Posterior cingulate gyrus (tissue), 11 donors: Measurements from ENCODE around the gene FGGY.
"Not testable (repeated sequence)": the region's sequence is repeated elsewhere in the genome, so short reads cannot be mapped to it uniquely, and the experiment has no call there.

Experiments used
- DNase-seq, 10 donors: peaks; one replicate each; pipeline versions ENCODE4 v3.0.0 to v3.0.0-alpha.2; 2020 to 2021; ENCODE audit warnings: mixed read lengths in 3 of 10
- intact Hi-C: fragments of 100-400 bp; cut with DNase I; formaldehyde crosslinking; loops from one replicate; pipeline ENCODE4 v1.15.1; 2023

FGGY gene

GRCh38 chr1:59523745-59524450, 227.0 kb downstream of the FGGY start:
- peak in 1 of 10 donors; percentile 60 for DNase-seq
- intact Hi-C loops: no loop called here

- intact Hi-C loops: no loop called here
- DNase-seq: no peak
Measured at GRCh38 chr1:59526240-59526639, 229.3 kb downstream of the FGGY start.

GRCh38 chr1:59528471-59528870, 231.6 kb downstream of the FGGY start:
- intact Hi-C loops: no loop called here
- DNase-seq: no peak

- DNase-seq: no peak
- intact Hi-C loops: no loop called here
Measured at GRCh38 chr1:59528900-59529299, 232.0 kb downstream of the FGGY start.

GRCh38 chr1:59530119-59530518, 233.2 kb downstream of the FGGY start:
- intact Hi-C loops: no loop called here
- DNase-seq: no peak

- DNase-seq: no peak
- intact Hi-C loops: no loop called here
Measured at GRCh38 chr1:59532102-59532501, 235.2 kb downstream of the FGGY start.

GRCh38 chr1:59538476-59538875, 241.6 kb downstream of the FGGY start:
- intact Hi-C loops: not testable (repeated sequence)

GRCh38 chr1:59539961-59540681, 243.2 kb downstream of the FGGY start:
- intact Hi-C loops: no loop called here
- DNase-seq: no peak

More at GRCh38 chr1:59538476-59538875, 241.6 kb downstream of the FGGY start:
- not testable (repeated sequence) for DNase-seq

GRCh38 chr1:59541161-59541560, 244.3 kb downstream of the FGGY start:
- no peak for DNase-seq
- intact Hi-C loops: no loop called here

GRCh38 chr1:59541891-59542290, 245.0 kb downstream of the FGGY start:
- intact Hi-C loops: no loop called here

GRCh38 chr1:59543211-59543668, 246.3 kb downstream of the FGGY start:
- DNase-seq: no peak
- intact Hi-C loops: no loop called here

More at GRCh38 chr1:59541891-59542290, 245.0 kb downstream of the FGGY start:
- no peak for DNase-seq

GRCh38 chr1:59544615-59545293, 247.9 kb downstream of the FGGY start:
- intact Hi-C loops: no loop called here

GRCh38 chr1:59545830-59546229, 248.9 kb downstream of the FGGY start:
- intact Hi-C loops: no loop called here
- DNase-seq: no peak

More at GRCh38 chr1:59544615-59545293, 247.9 kb downstream of the FGGY start:
- no peak for DNase-seq

GRCh38 chr1:59549066-59549837, 252.4 kb downstream of the FGGY start:
- no peak for DNase-seq
- intact Hi-C loops: no loop called here

GRCh38 chr1:59549903-59550302, 253.0 kb downstream of the FGGY start:
- DNase-seq: no peak
- intact Hi-C loops: no loop called here

GRCh38 chr1:59552007-59552406, 255.1 kb downstream of the FGGY start:
- DNase-seq: peak in 3 of 10 donors; percentile 21 to 79 (median 64)

GRCh38 chr1:59553371-59553770, 256.5 kb downstream of the FGGY start:
- DNase-seq: no peak
- intact Hi-C loops: no loop called here

More at GRCh38 chr1:59552007-59552406, 255.1 kb downstream of the FGGY start:
- intact Hi-C loops: no loop called here

- no peak for DNase-seq
- intact Hi-C loops: no loop called here
Measured at GRCh38 chr1:59554011-59554663, 257.2 kb downstream of the FGGY start.

- DNase-seq: no peak
- intact Hi-C loops: no loop called here
Measured at GRCh38 chr1:59554752-59555151, 257.9 kb downstream of the FGGY start.

GRCh38 chr1:59556398-59556797, 259.5 kb downstream of the FGGY start:
- DNase-seq: no peak
- intact Hi-C loops: no loop called here
